ENCODE measurements around the gene H2AZ2.

GRCh38 chr7:44885394-44886317 lies 37.8 kb upstream of the H2AZ2 start, which contains the start of gene PURB:
- TF ChIP-seq CTCF (conservative IDR thresholded peaks at IDR 0.05; ENCODE audit: low read depth, low read length) (no peak), POLR2A (IDR thresholded peaks at IDR 0.05; ENCODE audit: low read depth, low read length) (peak; percentile 90), CEBPB (IDR thresholded peaks at IDR 0.05; ENCODE audit: low read depth, low read length) (no peak), MXI1 (IDR thresholded peaks at IDR 0.05; ENCODE audit: borderline replicate concordance, low read depth, low read length) (peak; percentile 71; the same call in 1 of the 2 replicates)
